ENCODE results near the gene RNU6-9. TPM values are rescaled to one million over a fixed set of nuclear protein-coding genes. Genes with fewer than 3 reads are reported as not detected.

RNU6-9 gene
- total and polyA plus RNA-seq, 11 donors, result not detected

DNA sequence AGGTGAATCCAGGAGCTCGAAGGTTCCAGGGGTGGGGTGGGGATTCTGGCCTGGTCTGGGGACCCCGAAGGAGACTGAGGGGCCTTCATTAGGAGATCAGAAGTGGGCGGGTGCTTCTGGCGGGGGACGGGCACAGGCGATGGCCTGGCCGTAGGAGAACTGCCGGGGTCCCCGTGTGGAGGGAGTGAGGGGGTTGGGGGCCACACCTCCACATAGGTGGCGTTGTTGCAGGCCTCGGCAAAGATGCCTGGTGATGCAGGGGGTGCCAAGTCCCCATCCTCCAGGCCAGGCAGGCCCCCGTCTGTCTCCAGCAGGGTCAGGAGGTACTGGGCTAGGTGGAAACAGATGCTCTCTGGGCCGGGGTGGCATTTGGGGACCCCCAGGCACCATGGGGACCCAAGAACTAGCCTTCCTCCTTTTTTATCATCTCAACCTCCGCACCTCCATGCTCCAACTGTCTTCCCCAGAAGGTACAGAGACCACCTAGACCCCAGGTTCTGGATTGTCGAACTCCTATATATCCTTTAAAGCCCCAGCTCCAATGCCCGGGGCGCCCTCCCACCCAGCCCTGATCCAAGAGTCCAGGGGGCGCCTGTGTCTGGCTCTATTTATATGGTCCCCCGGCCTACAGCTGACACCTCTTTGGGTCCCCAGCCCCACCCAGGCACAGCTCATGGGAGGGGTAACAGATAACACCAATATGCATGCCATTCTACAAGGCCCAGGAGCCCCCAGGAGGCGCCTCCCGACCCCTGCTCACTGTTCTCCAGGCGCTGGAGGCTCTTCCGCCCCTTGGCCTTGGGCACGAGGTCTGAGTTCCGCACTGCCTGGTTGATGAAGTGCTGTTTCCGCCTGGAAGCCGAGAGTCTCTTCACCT, 8.2 kb downstream of the RNU6-9 start:
- DNase-seq, result no peak
- no peaks in the 10 kb centered on the region for H3K4me1 ChIP-seq
- ATAC-seq, result no peak
- H3K27ac ChIP-seq, result no peak overlapping the region
- no peaks in the 10 kb centered on the region for H3K9me3 ChIP-seq
- peaks cover 0 to 42% (median 14%) of the 10 kb centered on the region in 9 donors for H3K36me3 ChIP-seq
- 94 to 97% (median 95%) methylated on average over 26 to 27 of the region's 27 CpGs for WGBS, 4 donors
- intact Hi-C loops (cut with DNase I), result no loop called here
- H3K27me3 ChIP-seq, result no peaks in the 10 kb centered on the region
- TF ChIP-seq, protein P1, sequence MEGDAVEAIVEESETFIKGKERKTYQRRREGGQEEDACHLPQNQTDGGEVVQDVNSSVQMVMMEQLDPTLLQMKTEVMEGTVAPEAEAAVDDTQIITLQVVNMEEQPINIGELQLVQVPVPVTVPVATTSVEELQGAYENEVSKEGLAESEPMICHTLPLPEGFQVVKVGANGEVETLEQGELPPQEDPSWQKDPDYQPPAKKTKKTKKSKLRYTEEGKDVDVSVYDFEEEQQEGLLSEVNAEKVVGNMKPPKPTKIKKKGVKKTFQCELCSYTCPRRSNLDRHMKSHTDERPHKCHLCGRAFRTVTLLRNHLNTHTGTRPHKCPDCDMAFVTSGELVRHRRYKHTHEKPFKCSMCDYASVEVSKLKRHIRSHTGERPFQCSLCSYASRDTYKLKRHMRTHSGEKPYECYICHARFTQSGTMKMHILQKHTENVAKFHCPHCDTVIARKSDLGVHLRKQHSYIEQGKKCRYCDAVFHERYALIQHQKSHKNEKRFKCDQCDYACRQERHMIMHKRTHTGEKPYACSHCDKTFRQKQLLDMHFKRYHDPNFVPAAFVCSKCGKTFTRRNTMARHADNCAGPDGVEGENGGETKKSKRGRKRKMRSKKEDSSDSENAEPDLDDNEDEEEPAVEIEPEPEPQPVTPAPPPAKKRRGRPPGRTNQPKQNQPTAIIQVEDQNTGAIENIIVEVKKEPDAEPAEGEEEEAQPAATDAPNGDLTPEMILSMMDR (IDR thresholded peaks at IDR 0.05), result no peak
- TF ChIP-seq POLR2A (IDR thresholded peaks at IDR 0.05), result no peak
- no peak overlapping the region for H3K4me3 ChIP-seq

DNA sequence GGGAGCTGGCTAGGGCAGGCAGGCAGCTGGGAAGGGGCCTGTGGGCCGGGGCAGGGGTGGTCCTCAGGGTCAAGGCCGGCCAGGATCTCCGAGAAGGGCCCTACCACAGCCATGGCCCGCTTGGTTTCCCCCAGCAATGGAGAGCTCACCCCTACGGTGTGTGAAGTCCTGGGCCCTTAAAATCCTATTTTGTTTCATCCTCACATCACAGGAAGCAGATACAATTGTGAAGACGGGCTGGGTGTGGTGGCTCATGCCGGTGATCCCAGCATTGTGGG, 8.7 kb downstream of the RNU6-9 start:
- DNase-seq, result peak in 1 of 5 donors; percentile 6
- H3K9me3 ChIP-seq, result no peaks in the 10 kb centered on the region
- TF ChIP-seq, protein P1 (IDR thresholded peaks at IDR 0.05), result no peak
- no peak for TF ChIP-seq POLR2A (IDR thresholded peaks at IDR 0.05)
- H3K27me3 ChIP-seq, result no peaks in the 10 kb centered on the region
- intact Hi-C loops (cut with DNase I), result no loop called here
- no peak overlapping the region for H3K27ac ChIP-seq
- H3K4me1 ChIP-seq, result peaks cover 0 to 2% (median 0%) of the 10 kb centered on the region in 12 donors
- WGBS, 4 donors, result 76 to 87% (median 82%) methylated on average over 4 to 7 of the region's 7 CpGs
- peaks cover 0 to 38% (median 14%) of the 10 kb centered on the region in 9 donors for H3K36me3 ChIP-seq
- H3K4me3 ChIP-seq, result no peak overlapping the region
- ATAC-seq, result no peak

DNA sequence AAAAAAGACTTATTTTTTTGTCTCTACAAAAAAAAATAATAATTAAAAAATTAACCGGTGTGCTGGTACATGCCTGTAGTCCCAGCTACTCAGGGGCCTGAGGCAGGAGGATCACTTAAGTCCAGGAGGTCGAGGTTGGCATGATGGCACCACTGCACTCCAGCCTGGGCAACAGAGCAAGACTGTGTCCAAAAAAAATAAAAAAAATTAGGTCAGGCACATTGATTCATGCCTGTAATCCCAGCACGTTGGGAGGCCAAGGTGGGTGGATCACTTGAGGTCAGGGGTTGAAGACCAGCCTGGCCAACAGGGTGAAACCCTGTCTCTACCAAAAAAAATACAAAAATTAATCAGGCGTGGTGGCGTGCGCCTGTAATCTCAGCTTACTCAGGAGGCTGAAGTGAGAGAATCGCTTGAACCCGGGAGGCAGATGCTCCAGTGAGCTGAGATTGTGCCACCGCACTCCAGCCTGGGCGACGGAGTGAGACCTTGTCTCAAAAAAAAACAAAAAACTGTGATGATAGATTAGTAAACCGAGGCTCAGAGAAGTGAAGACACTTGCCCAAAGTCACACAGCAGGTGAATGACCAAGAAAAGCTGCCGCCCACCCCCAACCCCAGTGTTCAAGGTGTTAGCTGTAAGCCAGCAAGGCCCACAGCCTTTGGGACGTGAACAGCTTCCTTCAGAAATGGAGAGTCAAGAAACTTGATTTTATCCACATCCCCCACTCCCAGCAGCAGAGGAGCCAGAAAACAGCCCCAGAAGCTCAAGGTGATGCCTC, 9.4 kb downstream of the RNU6-9 start:
- DNase-seq, result no peak
- Histone ChIP-seq H3K9me3 (no peaks in the 10 kb centered on the region), H3K4me3 (no peak overlapping the region), H3K36me3 (peaks cover 0 to 31% (median 12%) of the 10 kb centered on the region in 9 donors), H3K27me3 (no peaks in the 10 kb centered on the region), H3K27ac (no peak overlapping the region), H3K4me1 (peaks cover 0 to 8% (median 0%) of the 10 kb centered on the region in 12 donors)
- TF ChIP-seq, protein P1 (IDR thresholded peaks at IDR 0.05), result no peak
- intact Hi-C loops (cut with DNase I), result no loop called here
- WGBS, 4 donors, result 91 to 93% (median 93%) methylated on average over 14 of the region's 14 CpGs
- no peak for ATAC-seq

DNA sequence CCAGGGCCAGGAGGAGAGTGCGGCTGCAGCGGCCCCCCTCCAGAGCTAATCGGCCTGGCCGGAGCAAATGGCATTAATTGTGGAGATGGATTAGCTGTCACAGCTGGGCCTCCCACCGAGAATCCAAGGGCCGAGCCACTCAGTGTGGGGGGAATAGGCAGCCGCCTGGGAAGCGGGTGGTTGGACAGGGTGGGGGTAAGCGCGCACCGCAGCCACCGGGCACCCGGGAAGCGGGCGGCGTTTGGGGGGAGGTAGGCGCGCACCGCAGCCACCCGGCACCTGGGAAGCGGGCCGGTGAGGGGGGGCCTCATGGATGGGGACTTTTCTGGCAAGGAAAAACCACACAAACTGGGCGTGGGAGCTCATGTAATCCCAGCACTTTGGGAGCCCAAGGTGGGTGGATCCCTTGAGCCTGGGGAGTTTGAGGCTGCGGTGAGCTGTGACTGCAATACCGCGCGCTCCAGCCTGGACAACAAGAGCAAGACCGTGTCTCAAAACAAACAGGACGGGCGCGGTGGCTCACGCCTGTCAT, 10.0 kb downstream of the RNU6-9 start:
- DNase-seq (no peak), ATAC-seq (no peak)
- no peak overlapping the region for H3K4me3 ChIP-seq
- H3K9me3 ChIP-seq, result no peaks in the 10 kb centered on the region
- WGBS, 4 donors, result 84 to 87% (median 85%) methylated on average over 28 to 32 of the region's 32 CpGs
- TF ChIP-seq, protein P1 (IDR thresholded peaks at IDR 0.05), result no peak
- no peak for TF ChIP-seq POLR2A (IDR thresholded peaks at IDR 0.05)
- intact Hi-C loops (cut with DNase I), result no loop called here
- H3K36me3 ChIP-seq, result peaks cover 0 to 29% (median 12%) of the 10 kb centered on the region in 9 donors
- peaks cover 0 to 14% (median 0%) of the 10 kb centered on the region in 12 donors for H3K4me1 ChIP-seq
- H3K27ac ChIP-seq, result no peak overlapping the region
- no peaks in the 10 kb centered on the region for H3K27me3 ChIP-seq

All from heart left ventricle (tissue), 16 donors.